NCI-H460 (cell line): ENCODE results near the gene CPNE2. TPM values are rescaled to one million over a fixed set of nuclear protein-coding genes. Genes with fewer than 3 reads are reported as not detected.
A peak's percentile ranks its signal among the peaks of the same experiment; 100 is the strongest.
"Not testable (repeated sequence)": the region's sequence is repeated elsewhere in the genome, so short reads cannot be mapped to it uniquely, and the experiment has no call there.

Experiments
- DNase-seq: peaks from one replicate; pipeline ENCODE4 v3.0.0-alpha.2; 2016; ENCODE audit warnings: low read depth; ENCODE audit errors: extremely low read depth
- polyA plus RNA-seq: library from polyadenylated mRNA; depleted of rRNA; stranded (reverse); fragments of >200 nt; gene quantifications from 2 replicates; pipeline ENCODE4 v1.2.3, GENCODE V29; 2014; cell fraction: nucleus; rRNA removed
- total RNA-seq: library from RNA; depleted of rRNA; stranded (reverse); fragments of >200 nt; shearing (Covaris generic); gene quantifications from 2 replicates; pipeline ENCODE4 v1.2.3, GENCODE V29; 2014; rRNA removed

CPNE2 gene
- total RNA-seq: 21.1 and 26.0 TPM in 2 replicates
- polyA plus RNA-seq: 24.8 and 28.4 TPM in 2 replicates

DNA sequence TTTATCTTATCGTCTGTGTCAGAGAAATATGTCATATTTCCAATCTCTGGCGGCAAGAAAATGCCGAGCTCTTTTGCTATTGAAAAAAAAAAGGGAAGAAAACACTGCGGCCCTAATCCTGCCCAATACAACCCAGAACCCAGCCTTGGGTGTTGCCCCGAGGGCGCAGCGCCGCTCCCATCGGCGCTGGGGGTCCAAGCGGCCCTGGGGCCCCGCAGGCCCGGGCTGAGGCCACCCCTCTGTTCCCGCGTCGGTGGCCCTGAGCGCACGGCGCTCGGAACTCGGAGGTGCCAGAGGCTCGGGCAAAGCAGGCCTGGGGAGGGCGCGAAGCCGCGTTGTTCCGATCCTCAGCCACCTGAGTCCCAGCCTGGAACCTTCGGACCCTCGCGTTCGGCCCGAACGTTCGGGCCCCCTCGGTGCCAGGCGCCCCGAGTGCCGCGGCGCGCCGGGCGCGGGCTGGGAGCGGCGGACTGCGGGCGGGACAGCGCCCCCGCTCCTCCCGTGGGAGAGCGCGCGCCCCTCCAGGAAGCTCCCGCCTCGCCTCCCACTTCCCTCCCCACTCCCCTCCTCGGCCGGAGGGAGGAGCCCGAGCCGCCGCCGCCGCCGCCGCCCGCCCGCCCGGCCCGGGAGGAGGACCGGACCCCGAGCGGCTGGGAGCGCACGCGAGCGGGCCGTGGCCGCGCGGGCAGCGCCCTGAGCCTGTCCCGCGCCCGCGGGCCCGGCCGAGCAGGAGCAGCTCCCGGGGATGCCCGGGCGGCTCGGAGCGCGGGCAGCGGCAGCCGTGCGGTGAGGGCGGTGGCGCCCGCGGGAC lies at the start of gene CPNE2:
TSS of gene CPNE2 (plus strand) at position 609 of the 811 bp plus-strand sequence. CDS start 18,160 bp downstream, outside the sequence.
- DNase-seq: peak; percentile 64

DNA sequence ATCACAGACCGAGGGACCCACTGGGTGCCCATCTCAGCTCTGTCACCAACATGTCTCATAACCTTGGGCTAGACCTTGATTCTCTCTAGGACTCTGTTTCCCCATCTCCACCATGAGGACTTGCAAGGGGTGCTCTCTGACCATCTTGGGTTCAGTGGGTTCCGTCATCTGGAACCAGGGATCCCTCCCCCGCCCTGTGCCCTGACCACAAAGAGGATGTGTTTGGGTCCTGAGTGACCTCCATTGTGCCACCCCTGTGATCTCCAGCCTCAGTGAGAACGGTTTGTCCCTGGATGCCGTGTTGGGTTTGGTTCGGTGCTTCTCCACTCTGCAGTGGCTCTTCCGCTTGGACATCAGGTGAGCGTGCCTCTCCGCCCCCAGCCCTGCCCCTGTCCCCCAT lies 49.1 kb upstream of the CPNE2 start:
- DNase-seq: no peak

DNA sequence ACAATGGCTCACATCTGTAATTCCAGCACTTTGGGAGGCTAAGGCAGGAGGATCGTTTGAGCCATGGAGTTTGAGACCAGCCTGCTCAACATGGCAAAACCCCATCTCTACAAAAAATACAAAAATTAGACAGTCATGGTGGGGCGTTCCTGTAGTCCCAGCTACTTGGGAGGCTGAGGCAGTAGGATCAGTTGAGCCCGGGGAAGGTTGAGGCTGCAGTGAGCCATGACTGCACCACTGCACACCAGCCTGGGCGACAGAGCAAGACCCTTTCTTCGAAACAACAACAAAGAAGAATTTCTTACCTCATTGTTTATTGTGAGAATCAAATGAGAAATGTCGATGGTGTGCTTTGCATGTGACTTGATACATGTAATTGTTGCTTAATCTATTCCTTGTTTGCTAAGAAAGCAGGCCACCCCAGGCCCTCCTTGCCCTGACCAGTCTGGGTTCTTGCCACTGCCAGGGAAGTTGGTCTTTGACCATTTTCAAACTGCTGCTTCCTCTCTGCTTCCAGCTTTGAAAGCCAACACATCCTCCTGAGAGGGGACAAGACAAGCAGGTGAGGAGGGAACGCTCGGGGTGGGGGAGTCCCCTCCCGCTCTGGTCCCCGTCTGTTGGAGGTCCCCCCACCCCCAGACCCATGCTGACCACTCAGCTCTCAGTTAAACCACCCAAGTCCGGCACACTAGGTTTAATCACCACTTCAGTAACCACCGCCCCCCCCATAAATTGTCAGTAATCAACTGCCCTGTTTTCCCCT lies 47.3 kb upstream of the CPNE2 start:
- DNase-seq: no peak

- DNase-seq: peak; percentile 13
These were observed 46.5 kb upstream of the CPNE2 start for GRCh38 chr16:57045694-57046381.

- DNase-seq: no peak
These were observed 44.3 kb upstream of the CPNE2 start for GRCh38 chr16:57048095-57048494.

DNA sequence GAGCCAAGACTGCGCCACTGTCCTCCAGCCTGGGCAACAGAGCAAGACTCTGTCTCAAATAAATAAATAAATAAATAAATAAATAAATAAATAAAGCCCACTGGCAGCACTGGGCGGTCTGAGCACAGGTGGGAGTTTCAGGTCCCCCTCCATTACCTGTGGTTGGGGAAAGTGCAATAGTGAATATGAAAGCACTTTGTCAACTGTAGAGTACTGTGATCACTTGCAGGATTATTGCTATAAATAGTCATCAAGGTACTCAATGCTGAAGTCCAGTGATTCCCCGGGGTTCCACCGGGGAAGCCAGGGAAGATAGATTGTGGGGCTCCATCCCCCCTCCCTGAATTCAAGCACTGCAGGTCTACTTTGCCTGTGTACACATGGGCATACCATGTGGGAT lies 42.7 kb upstream of the CPNE2 start:
- no peak for DNase-seq

DNA sequence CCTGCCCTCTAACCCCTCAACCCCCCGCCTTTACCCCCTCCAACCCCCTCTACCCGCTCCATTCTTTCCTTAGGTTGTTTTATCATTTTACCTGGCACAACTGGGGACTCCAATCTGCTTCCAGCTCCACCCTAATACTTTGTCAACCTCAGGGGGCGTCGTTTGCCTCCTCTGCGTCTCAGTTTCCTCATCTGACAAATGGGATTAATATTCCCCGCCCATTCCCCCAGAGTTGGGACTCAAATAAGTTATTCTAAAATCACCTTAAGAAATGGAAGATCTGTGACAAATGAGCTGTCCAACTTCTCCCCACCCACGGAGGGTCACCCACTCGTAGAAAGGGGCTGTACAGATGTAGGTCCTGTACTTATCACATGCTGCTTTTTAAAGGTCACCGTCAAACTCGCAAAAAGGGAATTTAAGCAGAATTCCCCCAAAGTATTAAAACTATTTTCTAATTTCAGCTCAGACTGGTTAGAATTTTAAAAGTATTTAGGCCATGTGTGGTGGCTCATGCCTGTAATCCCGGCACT lies 40.6 kb upstream of the CPNE2 start:
- DNase-seq: no peak

DNA sequence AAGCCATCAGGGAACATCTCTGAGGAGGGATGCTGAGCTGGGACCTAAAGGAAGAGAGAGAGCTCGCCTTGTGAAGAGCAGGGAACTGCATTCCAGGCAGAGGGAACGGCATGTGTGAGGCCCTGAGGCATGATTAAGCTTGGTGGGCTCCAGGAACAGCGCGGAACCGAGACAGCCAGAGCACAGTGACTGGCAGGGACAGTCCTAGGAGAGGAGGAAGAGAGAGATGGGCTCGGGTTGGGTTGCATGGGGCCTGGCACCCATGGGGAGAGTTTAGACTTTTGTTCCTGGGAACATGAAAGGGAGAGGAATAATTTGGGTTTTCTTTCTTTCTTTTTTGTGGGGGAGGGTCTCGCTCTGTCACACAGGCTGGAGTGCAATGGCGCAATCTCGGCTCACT lies 39.2 kb upstream of the CPNE2 start:
- no peak for DNase-seq

DNA sequence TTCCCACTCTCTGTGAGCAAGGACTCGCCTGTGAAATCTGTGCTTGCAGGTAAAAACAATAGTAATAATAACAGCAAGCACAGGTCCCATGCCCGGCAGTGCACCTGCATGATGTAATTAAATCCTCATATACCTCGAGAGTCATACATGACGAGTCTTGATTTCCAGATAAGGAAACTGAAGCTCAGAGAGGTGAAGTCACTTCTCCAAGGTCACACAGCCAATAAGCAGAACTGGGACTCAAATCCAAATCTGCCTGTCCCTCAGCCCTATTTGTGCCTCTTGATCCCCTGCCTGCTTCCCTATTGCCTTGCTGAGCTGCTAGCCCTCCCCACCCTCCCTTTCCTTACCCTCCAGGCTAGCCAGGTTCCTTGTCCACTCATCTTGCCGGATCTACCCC lies 38.0 kb upstream of the CPNE2 start:
- no peak for DNase-seq

GRCh38 chr16:57054771-57055170 lies 37.6 kb upstream of the CPNE2 start:
- DNase-seq: no peak

DNA sequence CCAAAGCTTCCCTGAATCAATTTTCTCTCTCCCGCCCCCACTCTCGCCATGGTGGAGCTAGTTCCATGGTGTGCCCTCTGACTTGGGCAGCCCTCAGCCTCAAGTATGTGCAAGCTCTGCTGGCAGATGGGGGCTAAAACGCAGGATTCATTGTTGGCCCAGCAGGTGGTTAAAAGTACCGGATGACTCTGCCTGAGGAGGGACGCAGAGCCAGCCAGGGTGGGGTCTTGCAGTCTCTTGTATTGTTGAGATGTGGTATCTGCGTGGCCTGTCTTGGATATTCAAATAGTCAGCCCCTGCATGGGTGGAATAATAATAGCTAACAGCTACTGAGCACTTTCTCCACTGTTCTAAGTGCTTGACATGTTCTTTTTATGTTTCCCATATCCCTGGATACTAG lies 36.7 kb upstream of the CPNE2 start:
- no peak for DNase-seq

- DNase-seq: no peak
These were observed 34.0 kb upstream of the CPNE2 start for GRCh38 chr16:57058291-57058861.

- DNase-seq: no peak
These were observed 31.9 kb upstream of the CPNE2 start for GRCh38 chr16:57060323-57061083.

DNA sequence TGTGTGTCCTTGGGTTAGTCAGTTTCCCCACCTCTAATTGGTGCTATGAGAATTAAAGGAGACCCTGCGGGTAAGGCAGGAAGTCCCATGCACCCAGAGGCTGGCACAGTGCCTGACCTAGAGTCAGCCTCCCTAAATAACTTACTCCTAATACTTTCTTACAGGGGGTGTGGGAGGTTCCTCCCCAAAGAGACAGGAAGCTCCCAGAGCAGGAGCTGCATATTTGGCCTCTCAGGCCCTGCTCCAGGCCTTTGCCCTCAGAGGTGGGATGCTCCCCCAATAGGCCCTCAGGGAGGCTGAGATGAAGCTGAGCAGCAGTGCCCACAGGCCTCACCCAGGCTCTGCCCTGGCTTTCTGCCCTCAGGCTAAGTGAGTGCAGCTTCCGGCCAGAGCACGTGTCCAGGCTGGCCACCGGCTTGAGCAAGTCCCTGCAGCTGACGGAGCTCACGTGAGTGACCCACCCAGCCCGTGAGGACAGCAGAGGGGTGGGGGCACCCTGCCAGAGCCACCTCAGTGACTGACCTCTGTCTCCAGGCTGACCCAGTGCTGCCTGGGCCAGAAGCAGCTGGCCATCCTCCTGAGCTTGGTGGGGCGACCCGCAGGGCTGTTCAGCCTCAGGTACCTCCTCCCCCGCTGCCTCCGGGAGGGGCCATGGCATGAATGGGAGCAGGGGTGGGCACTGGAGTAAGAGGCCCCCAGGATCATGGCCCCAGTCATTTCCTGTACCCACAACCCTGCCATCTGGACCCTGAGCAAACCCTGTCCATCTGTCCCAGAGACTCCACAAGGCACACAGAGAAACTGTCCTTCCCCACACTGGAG lies 31.1 kb upstream of the CPNE2 start:
- DNase-seq: peak; percentile 33

DNA sequence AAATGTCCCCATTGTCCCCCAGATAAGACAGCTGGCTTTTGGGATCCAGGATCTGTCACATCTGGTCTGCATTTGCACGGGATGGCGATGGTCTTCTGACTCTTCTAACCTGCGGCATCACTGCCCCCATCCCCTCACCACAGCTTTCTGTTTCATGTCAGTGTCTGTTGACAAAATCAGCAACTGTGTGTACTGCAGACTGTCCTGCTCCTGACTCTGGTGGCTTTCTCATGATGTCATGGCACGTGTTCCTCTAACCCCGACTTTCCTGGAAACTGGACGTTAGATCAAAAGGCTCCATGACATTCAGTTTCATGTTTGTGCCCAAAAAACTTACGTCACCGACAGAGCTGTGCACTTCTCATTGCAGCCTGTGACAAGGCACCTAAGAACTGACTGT lies 30.1 kb upstream of the CPNE2 start:
- no peak for DNase-seq

DNA sequence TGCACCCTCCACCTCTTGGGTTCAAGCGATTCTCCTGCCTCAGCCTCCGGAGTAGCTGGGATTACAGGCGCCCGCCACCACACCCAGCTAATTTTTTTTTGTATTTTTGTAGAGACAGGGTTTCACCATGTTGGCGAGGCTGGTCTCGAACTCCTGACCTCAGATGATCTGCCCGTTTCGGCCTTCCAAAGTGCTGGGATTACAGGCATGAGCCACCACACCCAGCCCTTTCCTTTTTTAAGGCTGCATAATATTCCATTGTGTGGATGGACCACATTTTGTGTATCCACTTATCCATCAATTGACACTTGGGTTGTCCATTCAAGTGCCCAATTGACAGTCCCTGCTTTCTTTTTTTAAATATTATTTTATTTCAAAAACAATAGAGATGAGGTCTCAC lies 29.2 kb upstream of the CPNE2 start:
- DNase-seq: not testable (repeated sequence)

DNA sequence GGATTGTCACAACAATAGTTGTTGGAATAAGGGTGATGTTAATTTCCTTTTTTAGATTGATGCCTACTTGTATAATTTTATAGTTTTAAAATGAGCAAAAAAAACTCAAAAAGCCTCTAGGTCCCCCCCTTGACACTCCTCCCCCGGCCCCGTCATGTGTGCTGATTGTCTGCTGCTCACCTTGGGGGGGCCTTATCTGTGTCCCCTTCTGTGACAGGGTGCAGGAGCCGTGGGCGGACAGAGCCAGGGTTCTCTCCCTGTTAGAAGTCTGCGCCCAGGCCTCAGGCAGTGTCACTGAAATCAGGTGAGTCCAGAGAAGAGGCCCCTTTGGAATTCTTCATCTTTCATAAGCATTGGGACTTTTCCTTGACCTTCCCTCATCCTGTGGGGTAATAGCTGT lies 27.4 kb upstream of the CPNE2 start:
- no peak for DNase-seq

- no peak for DNase-seq
These were observed 25.8 kb upstream of the CPNE2 start for GRCh38 chr16:57066625-57067024.

- DNase-seq: no peak
These were observed 25.0 kb upstream of the CPNE2 start for GRCh38 chr16:57067347-57067746.
